ENCODE results near the gene YWHAQ.
"Not testable (repeated sequence)": the region's sequence is repeated elsewhere in the genome, so short reads cannot be mapped to it uniquely, and the experiment has no call there.

Gene YWHAQ

DNA sequence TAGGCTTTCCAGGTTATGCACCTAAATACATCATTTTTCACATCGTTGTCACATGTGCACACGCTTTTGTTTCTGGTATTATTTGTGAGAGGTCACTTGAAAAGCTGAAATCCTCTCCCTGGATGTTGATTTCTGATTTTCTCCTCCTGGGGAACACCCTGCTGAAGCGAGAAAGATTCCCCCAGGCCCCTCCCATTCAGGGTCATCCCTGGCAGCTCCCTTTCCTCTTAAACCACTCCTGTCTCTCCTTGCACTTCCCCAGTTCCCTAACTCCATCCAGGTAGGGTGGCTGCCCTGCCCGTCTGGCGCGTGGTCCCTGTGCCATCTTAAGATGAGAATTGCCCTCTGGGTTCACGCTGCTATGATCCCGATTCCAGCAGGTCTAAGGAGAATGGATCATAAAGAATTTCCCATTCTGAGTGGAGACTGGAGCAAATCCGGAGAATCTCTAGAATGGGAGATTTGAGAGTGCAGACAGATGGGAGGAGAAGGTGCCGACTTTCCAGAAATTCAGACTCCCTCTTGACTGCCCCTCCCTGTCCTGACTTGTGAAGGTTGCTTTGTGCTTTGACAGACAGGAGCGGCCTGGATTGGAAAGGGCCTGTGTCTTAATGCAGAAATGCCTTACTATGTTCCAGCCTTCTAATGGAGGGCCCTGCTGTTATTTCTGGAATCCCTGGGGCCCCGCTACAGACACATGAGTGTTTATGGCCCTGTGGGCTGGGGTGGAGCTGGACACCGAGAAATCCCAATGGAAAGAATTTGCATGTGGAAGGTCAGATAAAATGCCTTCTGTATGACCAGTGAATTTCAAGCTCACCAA lies 1.3 kb upstream of the YWHAQ start:
- DNase-seq (ENCODE audit: low read depth) = no peak

DNA sequence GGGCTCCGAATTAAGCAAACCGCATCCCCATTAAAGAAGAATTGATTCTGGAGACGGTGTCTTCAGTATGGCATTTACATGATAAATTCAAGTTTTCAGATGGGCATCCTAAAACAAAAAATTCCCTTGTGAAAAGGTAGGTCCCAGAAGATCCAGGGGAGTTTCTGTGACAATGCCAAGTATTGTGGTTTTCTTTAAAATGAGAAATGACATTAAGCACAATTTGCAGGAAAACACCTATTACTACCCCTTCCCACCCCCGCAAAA lies 689 bp upstream of the YWHAQ start:
- DNase-seq (ENCODE audit: low read depth) = no peak

DNA sequence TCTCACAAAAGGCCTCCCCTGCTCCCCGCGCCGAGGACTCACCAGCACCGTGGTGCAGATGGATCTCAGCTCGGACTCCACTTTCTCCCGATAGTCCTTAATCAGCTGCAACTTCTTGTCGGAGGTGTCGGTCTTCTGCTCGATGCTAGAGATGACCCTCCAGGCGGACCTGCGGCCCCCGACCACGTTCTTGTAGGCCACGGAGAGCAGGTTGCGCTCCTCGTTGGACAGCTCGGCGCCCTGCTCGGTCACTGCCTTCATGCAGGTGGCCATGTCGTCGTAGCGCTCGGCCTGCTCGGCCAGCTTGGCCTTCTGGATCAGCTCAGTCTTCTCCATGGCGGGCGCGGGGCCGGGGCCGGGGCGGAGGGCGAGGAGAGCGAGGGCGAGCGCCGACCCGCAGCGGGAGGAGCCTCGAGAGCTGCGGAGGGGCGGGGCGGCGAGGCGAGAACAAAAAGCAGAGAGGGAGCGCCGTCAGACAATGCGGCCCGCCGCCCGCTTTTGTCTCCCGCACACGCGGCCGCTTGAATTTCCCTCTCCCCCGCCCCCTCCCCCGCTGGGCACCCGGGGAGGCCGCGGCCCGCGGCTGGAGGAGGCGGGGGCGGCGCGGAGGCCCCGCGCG lies 571 bp downstream of the YWHAQ start:
- no peak for DNase-seq (ENCODE audit: low read depth)

DNA sequence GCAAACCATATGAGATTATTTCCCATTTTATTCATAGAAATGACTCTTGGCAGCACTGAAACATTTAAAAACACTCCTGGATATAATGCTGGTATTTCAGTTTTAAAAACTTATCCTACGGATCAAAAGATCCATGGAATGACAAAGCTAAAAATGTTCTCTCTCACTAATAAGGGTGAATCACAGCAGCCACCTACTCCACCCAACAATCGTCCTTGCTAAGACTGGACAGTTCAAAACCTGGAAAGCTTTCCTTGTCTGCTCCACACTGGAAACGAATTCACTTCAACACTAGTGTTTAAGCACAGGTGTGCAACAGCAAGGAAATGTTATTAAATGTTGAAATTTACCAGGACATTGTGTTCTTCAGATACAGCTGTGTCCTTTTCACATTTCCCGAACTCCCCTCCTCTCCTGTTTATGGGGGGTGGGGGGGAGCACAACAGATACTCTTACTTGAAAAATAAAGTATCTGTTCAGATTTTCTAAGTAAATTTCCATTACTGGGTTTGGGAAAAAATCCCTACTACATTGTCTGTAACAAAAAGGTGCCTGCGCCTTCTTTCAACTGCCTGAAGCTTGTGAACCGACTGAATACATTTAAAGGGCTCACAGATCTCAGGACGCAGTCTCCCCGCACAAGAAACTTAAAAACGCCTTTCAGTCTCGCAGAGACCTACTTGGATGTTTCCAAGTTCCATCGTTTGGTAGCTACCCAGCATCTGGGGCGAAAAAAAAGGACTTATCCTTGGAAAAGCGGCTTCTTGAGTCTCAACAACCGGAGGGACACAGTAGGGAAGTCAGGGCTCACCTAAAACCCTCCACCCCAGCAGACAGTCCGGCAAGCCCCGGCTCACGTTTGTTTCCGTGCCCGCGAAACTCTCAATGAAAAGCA lies 1.3 kb downstream of the YWHAQ start:
- DNase-seq (ENCODE audit: low read depth) = no peak

DNA sequence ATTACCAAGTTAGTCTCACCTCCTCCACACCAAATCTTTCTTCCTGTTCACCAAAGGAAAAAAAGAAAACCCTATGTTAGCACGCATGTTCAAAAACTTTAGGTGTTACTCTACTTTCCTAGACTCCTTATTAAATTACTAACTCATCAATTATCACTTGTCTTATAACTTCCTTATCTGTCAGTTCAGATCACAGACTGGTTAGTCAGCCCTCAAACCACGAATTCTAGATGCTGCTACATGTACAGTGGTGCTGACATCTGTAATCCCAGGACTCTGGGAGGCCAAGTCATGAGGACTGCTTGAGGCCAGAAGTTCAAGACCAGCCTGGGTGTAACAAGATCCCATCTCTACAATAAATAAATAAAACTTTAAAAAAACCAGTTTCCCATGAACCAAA lies 3.5 kb downstream of the YWHAQ start:
- DNase-seq (ENCODE audit: low read depth) = no peak

DNA sequence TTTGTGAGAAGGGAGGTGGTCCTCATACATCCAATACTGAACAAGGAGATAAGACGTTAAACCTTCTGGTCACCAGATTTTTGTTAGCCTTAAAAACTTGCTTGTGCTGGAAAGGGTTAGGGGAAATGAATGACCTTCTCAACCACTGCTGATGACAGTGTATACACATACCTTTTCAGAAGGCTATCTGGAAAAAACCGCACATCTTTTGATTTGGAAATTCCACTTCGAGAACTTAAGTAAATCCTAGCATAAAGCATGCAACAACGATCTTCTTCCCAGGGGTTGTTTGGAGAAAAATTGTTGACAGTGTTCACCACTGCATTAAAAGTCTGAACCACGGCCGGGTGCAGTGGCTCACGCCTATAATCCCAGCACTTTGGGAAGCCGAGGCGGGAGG lies 7.6 kb downstream of the YWHAQ start:
- DNase-seq (ENCODE audit: low read depth) = no peak

DNA sequence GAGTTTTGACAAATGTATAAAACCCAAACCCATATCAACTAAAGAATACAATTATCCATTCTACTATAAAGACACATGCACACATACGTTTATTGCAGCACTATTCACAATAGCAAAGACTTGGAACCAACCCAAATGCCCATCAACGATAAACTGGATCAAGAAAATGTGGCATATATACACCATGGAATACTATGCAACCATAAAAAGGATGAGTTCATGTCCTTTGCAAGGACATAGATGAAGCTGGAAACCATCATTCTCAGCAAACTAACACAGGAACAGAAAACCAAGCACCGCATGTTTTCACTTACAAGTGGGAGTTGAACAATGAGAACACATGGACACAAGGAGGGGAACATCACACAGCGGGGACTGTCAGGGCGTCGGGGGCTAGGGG lies 9.1 kb downstream of the YWHAQ start:
- DNase-seq (ENCODE audit: low read depth) = not testable (repeated sequence)

DNA sequence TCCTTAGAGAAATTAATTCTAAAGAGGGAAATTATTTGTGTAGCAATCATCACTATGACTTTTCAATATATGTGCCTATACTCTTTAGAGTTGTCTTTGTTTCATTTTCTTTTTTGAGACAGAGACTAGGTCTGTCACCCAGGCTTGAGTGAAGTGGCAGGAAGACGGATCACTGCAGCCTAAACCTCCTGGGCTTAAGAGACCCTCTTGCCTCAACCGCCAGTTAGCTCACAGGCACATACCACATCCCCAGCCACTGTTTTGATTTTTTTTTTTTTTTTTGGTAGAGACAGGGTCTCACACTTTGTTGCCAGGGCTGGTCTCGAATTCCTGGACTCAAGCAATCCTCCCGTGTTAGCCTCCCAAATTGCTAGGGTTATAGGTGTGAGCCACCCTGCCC lies 12.4 kb downstream of the YWHAQ start:
- no peak for DNase-seq (ENCODE audit: low read depth)

DNA sequence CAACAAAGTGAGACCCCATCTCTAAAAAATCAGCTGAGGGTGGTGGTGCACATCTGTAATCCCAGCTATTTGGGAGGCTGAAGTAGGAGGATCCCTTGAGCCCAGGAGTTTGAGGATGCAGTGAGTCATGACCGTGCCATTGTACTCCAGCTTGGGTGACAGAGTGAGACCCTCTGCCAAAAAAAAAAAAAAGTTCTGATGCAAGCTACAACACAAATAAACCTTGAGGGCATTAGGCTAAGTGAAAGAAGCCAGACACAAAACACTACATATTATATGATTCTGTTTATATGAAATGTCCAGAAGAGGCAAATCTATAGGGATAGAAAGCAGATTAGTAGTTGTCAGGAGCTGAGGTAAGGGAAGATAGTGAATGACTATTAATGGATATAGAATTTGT lies 13.0 kb downstream of the YWHAQ start:
- no peak for DNase-seq (ENCODE audit: low read depth)

DNA sequence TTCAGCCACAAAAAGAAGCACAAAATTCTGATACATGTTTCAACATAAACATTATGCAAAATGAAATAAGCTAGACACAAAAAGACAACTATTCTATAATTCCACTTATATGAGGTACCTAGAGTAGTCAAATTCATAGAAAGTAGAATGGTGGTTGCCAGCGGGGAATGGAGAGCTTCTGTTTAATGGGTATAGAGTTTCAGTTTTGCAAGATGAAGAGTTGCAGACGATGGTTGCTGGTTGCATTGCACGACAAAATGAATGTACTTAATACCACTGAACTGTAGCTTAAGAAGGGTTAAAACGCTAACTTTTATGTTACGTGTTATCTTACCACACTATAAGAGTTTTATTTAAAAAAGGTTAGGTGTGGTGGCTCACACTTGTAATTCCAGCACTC lies 13.5 kb downstream of the YWHAQ start:
- no peak for DNase-seq (ENCODE audit: low read depth)

DNA sequence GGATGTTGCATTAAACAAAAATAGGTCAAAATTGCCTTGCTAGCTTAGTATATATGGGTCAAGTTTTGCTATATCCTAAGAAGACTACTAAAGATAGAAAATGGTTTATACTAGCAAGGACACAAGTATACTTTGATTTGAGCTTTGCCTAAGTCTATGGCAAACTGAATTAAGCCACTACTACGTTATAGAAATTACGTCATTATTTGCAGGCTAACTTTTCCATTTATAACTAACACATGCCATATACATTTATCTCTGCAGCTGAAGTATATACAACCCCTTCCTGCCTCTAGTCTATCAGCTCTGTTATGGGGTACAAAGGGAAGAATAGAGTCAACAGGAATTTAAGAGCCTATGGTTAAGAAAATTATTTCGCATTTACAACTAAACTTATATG lies 16.2 kb downstream of the YWHAQ start:
- DNase-seq (ENCODE audit: low read depth) = no peak

DNA sequence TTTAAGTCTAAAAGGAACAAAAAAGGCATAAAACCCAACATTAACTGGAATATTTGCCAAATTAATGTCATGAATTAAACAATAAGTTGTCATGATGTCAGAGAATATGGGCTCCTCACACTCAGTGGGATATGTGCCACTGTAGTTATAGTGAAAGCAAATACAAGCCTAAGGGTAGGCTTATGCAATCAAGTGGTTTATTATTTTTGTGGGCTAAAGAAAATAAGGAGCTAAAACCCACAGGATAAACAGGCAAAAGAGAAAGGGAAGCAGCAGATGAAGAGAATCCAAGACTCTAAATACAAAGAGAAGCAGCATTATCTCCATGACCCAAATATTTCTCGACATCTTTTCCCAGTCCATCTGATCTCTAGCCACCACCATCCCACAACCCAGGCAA lies 17.5 kb downstream of the YWHAQ start:
- no peak for DNase-seq (ENCODE audit: low read depth)

DNA sequence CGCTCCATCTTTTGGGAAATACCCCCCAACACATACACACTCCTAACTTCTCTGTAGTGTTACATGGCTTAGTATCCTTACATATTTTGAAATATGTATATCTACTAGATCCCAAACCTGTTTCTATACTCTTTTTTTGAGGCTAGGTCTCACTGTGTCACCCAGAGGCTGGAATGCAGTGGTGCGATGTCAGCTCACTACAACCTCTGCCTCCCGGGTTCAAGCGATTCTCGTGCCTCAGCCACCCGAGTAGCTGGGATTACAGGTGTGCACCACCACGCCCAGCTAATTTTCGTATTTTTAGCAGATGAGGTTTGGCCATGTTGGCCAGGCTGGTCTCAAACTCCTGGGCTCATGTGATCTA lies 19.3 kb downstream of the YWHAQ start:
- DNase-seq (ENCODE audit: low read depth) = not testable (repeated sequence)

DNA sequence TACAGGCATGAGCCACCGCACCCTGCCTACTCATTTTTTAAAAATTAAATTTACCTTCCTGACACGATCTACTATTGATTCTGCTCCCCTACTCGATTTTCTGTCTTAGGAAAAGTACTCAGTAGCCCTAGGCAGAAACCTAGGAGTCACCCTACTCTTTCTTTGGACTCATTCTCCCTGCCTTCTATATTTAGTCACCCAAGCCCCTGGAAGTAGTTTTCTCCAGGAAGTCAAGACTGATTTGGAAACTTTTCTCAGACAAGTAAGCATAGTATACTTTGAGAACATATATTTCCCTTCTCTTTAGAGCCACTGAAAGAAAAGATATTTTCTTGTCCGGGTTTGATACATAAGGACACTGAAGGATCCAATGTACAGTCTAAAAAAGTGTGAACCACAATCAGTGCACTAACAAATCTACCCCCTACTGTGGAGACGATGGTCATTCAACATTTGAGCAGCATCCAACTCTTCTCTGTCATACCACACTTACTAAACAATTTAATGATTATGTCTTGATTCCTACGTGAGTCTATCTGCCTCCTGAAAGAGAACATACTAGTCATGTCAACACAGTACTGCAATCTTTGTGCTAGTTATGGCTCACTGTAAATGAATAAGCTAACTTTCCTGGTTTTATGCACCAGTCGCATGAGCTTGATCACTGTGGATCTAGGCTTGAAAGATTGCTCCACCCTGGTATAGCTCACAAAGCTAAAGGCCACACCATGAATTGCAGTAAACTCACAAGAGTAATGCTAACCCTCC lies 19.8 kb downstream of the YWHAQ start:
- no peak for DNase-seq (ENCODE audit: low read depth)

DNA sequence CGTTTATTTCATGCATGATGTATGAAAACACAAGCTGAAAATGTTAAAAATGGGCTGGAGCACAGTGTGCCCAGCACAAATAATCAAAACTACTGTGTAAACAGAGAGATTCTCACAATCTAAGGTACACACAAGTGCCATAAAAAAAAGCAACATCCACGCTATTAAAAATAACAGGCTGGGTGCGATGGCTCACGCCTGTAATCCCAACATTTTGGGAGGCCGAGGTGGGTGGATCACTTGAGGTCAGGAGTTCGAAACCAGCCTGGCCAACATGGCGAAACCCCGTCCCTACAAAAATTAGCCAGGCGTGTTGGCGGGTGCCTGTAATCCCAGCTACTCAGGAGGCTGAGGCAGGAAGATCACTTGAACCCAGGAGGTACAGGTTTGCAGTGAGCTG lies 22.3 kb downstream of the YWHAQ start:
- DNase-seq (ENCODE audit: low read depth) = not testable (repeated sequence)

DNA sequence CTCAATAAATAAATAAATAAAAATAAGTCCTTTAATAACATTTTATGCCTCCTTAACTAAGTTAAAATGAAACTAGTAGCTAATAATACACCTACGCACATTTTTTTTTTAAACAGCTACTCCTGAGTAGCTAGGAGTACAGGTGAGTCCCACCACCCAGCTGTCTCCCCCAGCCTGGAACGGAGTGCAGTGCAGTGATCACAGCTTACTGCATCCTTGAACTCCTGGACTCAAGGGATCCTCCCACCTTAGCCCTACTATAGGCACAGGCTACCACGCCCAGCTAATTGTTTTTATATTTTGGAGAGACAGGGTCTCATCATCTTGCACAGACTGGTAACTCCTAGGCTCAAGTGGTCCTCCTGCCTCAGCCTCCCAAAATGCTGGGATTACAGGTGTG lies 28.4 kb downstream of the YWHAQ start:
- DNase-seq (ENCODE audit: low read depth) = no peak

DNA sequence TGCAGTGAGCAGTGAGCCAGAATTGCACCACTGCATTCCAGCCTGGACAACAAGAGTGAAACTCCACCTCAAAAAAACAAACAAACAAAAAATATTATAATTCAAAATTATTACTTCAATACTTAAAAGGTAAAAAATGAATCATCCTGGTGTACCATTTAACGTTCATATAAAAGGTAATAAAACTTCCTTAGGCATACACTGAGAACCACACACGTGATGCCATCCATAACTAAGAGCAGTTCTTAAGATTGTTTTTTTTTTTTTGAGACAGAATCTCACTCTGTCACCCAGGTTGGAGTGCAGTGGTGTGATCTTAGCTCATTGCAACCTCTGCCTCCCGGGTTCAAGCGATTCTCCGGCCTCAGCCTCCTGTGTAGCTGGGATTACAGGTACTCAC lies 29.4 kb downstream of the YWHAQ start:
- DNase-seq (ENCODE audit: low read depth) = no peak

DNA sequence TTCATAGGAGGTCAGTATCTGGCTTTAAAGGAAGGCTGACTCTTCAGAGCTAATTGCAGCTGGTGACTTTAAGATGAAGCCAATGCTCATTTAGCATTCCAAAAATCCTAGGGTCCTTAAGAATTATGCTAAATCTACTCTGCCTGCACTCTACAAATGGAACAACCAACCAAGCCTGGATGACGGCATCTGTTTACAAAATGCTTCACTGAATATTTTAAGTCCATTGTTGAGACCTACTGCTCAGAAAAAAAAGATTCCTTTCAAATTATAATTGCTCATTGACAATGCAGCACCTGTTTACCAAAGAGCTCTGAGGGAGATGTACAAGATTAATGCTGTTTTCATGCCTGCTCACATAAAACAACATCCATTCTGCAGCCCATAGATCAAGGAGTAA lies 31.4 kb downstream of the YWHAQ start:
- no peak for DNase-seq (ENCODE audit: low read depth)

DNA sequence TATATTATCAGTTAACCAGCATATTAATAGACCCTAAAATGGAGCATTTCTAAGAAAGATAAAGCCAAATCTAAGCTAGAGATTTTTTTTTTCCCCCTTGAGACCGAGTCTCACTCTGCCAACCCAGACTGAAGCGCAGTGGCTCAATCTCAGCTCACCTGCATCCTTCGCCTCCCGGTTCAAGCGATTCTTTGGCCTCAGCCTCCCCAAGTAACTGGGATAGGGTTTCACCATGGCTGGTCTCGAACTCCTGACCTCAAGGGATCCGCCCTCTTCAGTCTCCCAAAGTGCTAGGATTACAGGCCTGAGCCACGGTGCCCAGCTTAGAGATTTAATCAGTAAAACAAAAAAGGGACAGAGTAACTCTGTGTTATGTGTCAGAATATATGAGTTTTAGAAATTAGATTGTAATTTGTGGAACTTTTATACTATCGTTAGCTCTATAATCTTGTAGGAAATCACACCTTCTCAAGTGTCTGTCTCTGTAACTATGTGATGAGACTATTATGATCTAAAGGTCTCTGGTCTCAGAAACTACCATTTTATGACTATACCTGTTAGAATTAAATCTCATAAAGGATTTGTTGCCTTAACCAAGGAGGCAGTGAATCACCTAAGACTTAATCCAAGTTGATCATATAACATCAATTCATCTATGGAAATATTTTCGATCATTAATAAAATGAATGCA lies 34.0 kb downstream of the YWHAQ start:
- DNase-seq (ENCODE audit: low read depth) = no peak

DNA sequence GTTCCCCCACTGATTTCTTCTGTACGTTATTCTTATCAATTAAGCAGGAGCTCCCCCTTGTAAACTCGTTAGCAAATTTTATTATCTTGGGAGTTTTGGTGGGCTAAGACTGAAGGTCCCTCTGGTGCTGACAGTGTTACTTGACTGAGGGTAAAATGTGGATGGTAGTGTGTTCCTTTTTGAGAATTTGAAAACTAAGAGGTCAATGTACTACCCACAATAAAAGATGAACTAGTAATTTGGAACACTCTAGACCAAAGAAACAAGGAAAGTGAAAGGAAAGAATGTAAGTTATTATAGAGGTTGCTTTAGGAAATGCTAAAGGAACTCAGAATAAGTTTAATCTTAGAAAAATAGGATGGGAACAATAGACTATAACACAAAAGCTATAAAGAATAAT lies 35.1 kb downstream of the YWHAQ start:
- no peak for DNase-seq (ENCODE audit: low read depth)

DNA sequence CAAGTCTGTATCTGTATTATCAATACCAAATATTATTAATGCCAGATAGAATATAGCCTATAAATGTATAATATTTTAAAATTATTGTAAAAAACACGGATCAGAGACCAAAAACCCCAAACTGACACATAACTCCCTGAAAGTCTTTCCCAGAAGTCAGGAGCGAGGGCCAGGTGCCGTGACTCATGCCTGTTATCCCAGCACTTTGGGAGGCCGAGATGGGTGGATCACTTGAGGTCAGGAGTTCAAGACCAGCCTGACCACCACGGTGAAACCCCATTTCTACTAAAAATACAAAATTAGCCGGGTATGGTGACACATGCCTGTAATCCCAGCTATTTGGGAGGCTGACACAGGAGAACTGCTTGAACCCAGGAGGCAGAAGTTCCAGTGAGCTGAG lies 35.5 kb downstream of the YWHAQ start:
- DNase-seq (ENCODE audit: low read depth) = not testable (repeated sequence)

All from GM04504 (cell line).